Stomach (tissue), 4 donors: ENCODE data around the gene ARHGEF5.

Experiments
- CTCF ChIP-seq, 7 experiments: fragments of 450-650 bp in 4 of 7; fragments of 200-600 bp in 3 of 7; sonication (generic) in 3 of 7; IDR thresholded peaks; one replicate each; pipeline ENCODE4 v1.5.1; 2016 to 2019; ENCODE audit warnings: antibody characterized with exemption in 7 of 7, control low read depth in 2 of 7, mild to moderate bottlenecking in 1 of 7
- EP300 ChIP-seq: sonication (generic); formaldehyde crosslinking; IDR thresholded peaks from one replicate; pipeline ENCODE4 v1.6.1; 2017; ENCODE audit warnings: antibody characterized with exemption
- POLR2AphosphoS5 ChIP-seq, 3 donors: sonication (generic); formaldehyde crosslinking; IDR thresholded peaks; one replicate each; pipeline ENCODE4 v1.6.1; 2016; ENCODE audit warnings: antibody characterized with exemption in 3 of 3

DNA sequence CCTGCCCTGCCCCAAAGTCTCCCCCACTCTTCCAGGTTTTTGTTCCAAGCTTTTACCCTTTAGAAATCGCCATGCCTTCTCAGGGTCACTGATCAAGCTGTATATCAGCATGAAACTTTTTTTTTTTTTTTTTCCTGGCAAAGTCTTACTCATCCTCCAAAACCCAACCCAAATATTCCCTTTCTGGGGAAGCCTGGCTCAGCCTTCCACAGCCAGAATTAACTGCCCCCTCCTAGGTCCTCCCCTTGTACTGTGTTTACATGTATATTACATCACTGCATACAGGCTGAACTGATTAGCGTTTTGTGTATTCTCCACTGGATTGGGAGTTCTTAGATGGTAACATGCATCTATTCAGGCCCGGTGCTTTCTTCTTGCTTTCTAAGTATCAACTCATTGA, 52.9 kb downstream of the ARHGEF5 start:
- TF ChIP-seq CTCF (IDR thresholded peaks at IDR 0.05) (no peak), EP300 (no peak), POLR2AphosphoS5 (IDR thresholded peaks at IDR 0.05) (no peak)
